Measurements from ENCODE around the gene EGFL8. TPM values are rescaled to one million over a fixed set of nuclear protein-coding genes. Genes with fewer than 3 reads are reported as not detected.

Gene EGFL8
- total and polyA plus RNA-seq, 9 of the 15 experiments (the other 6 are each of a cell fraction or from before 2014, with no cell fraction given) = 2.2 to 47.4 (median 14.2) TPM

- ChIA-PET POLR2A (interaction anchor here (0.6 to 2.1 kb wide), 19 partner anchors 7 to 1076 kb away, joined by 3 to 23 read pairs (median 3); partner anchors contain the start of genes FKBPL, RNF5, RPS18 and VPS52), CTCF (ENCODE audit: low intra/inter-chr PET ratio) (interaction anchor here (0.7 kb wide), 1 partner anchor 77 kb away, joined by 4 read pairs; no protein-coding TSS in a partner anchor)
- Histone ChIP-seq H4K20me1 (replicated peaks; ENCODE audit: control insufficient read depth, insufficient read depth, low read length) (no peaks in the 10 kb centered on the region), H3K4me2 (ENCODE audit: insufficient read depth, low read length) (peak overlapping the region; percentile 95), H3K79me2 (ENCODE audit: control insufficient read depth, insufficient read depth, low read length) (peaks cover 26% of the 10 kb centered on the region), H3K27ac (ENCODE audit: extremely low read depth, low read depth, low read length) (peak overlapping the region; percentile 97), H3K4me3 (peak overlapping the region; percentile 63), H3K9me1 (ENCODE audit: control insufficient read depth, insufficient read depth, low read length) (no peaks in the 10 kb centered on the region), H3K36me3 (ENCODE audit: control insufficient read depth, insufficient read depth, low read length) (no peaks in the 10 kb centered on the region), H3K4me1 (replicated peaks in 1 of 2; ENCODE audit: control insufficient read depth in 2 of 2, insufficient read depth in 2 of 2, low read length in 2 of 2) (peaks cover 56 to 59% of the 10 kb centered on the region in 2 experiments), H3K9ac (ENCODE audit: insufficient read depth in 1 of 2, low read depth in 2 of 2, low read length in 2 of 2) (peak overlapping the region; percentile 97), H2AFZ (ENCODE audit: low read depth, low read length) (peak overlapping the region; percentile 84), H3K27me3 (ENCODE audit: control insufficient read depth in 2 of 2, insufficient read depth in 2 of 2, low read length in 2 of 2) (no peaks in the 10 kb centered on the region; a peak in 1 of 5 replicates), H3K9me3 (replicated peaks; ENCODE audit: control insufficient read depth, insufficient read depth, low read depth, low read length) (no peaks in the 10 kb centered on the region)
- peak; percentile 86 for ATAC-seq
- peak; percentile 72 for FAIRE-seq
- TSS peak; percentile 96 for BruUV-seq (replicated peaks)
- intact Hi-C loops (cut with micrococcal nuclease) (loop anchor here (1.0 to 10.0 kb wide), 8 partner anchors 20 to 776 kb away; partner anchors contain the start of genes AGPAT1, FKBPL, PPT2 and ZBTB12), in situ Hi-C loops (cut with MboI) (no loop called here)
- peak; percentile 73 to 90 (median 78) for DNase-seq (ENCODE audit: extremely low read depth in 1 of 4, low spot score in 3 of 4)
- WGBS (ENCODE audit: insufficient coverage, low coverage, missing lambda C conversion rate) = under 1% methylated on average over 58 of the region's 58 CpGs
- TF ChIP-seq GTF2E2 (tag; IDR thresholded peaks at IDR 0.05) = no peak
- no peak for TF ChIP-seq CBFA2T3 (IDR thresholded peaks at IDR 0.05)
- TF ChIP-seq ZNF121 (CRISPR knock-in tag; conservative IDR thresholded peaks at IDR 0.05) = no peak
- peak; percentile 20; the same call in 1 of the 2 replicates for TF ChIP-seq ZBTB49 (CRISPR knock-in tag; IDR thresholded peaks at IDR 0.05; ENCODE audit: borderline replicate concordance)
- peak; percentile 67 for TF ChIP-seq ETS1 (conservative IDR thresholded peaks at IDR 0.05; ENCODE audit: control insufficient read depth, low read depth, low read length)
- TF ChIP-seq DPF2 (IDR thresholded peaks at IDR 0.05) = peak; percentile 60
- TF ChIP-seq MEF2D (tag; conservative IDR thresholded peaks at IDR 0.05; ENCODE audit: low read depth) = no peak
- peak; percentile 96 for TF ChIP-seq GMEB1 (CRISPR knock-in tag; IDR thresholded peaks at IDR 0.05)
- no peak for TF ChIP-seq ATF6 (CRISPR knock-in tag; IDR thresholded peaks at IDR 0.05)
- TF ChIP-seq HSF4 (CRISPR knock-in tag; IDR thresholded peaks at IDR 0.05; ENCODE audit: borderline replicate concordance) = no peak
- no peak for TF ChIP-seq DACH1 (IDR thresholded peaks at IDR 0.05; ENCODE audit: partially characterized antibody)
- no peak; the same call in 1 of the 2 replicates for TF ChIP-seq XRCC5 (IDR thresholded peaks at IDR 0.05; ENCODE audit: low read depth, low read length)
- peak; percentile 14; the same call in 1 of the 2 replicates for TF ChIP-seq RNF2 (IDR thresholded peaks at IDR 0.05)
- peak; percentile 89 for TF ChIP-seq PHF8 (IDR thresholded peaks at IDR 0.05; ENCODE audit: borderline replicate concordance, low read length)
Observed at GRCh38 chr6:32195902-32196681, 31.7 kb downstream of the EGFL8 start.

Data from K562 (cell line).